Dermis lymphatic vessel endothelial cell (primary cell): ENCODE measurements around the gene PFKFB4. TPM values are rescaled to one million over a fixed set of nuclear protein-coding genes. Genes with fewer than 3 reads are reported as not detected.

Experiments
- total RNA-seq: library from RNA; depleted of rRNA; stranded (reverse); fragments of >200 nt; gene quantifications from 2 replicates; pipeline ENCODE4 v1.2.1, GENCODE V29; 2014

PFKFB4 gene
- total RNA-seq: 0.43 and 0.76 TPM in 2 replicates

GRCh38 chr3:48556796-48557626 is at the start of gene PFKFB4:
Gene PFKFB4 (minus strand): TSS chr3:48556803. CDS start chr3:48556777, 26 bp downstream.

GRCh38 chr3:48595075-48595525 is 38.5 kb upstream of the PFKFB4 start, which contains the start of gene COL7A1:
Gene COL7A1 (minus strand): TSS chr3:48595329. CDS start chr3:48595159, 170 bp downstream.

DNA sequence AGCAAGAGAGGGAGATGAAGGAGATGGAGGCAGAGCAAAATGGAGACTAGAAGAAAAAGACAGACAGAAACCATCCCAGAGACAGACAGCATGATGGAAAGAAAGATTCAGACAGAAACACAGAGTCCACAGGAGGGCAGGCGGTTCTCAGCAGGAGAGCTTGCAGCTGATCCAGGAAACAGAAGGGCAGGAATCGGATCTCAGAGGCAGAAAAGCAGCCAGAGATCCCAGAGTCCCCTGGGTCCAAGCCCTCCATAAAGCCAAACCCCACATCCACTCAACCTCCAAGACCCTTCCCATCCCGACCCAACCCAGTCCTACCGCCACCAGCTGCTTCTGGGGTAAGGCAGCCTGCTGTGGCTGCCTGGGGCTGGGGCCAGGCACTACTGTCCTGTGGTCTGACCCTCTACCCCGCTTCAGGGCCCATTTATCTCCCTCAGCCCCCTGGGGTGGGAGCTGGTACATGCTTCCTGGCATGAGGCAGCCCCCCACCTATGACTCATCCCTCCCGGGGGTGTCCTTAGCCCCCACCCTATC is 6.8 kb upstream of the PFKFB4 start, which contains the start of gene UCN2:
UCN2 (minus strand) TSS at position 400 of the 537 bp plus-strand sequence. CDS start 657 bp downstream, outside the sequence.

DNA sequence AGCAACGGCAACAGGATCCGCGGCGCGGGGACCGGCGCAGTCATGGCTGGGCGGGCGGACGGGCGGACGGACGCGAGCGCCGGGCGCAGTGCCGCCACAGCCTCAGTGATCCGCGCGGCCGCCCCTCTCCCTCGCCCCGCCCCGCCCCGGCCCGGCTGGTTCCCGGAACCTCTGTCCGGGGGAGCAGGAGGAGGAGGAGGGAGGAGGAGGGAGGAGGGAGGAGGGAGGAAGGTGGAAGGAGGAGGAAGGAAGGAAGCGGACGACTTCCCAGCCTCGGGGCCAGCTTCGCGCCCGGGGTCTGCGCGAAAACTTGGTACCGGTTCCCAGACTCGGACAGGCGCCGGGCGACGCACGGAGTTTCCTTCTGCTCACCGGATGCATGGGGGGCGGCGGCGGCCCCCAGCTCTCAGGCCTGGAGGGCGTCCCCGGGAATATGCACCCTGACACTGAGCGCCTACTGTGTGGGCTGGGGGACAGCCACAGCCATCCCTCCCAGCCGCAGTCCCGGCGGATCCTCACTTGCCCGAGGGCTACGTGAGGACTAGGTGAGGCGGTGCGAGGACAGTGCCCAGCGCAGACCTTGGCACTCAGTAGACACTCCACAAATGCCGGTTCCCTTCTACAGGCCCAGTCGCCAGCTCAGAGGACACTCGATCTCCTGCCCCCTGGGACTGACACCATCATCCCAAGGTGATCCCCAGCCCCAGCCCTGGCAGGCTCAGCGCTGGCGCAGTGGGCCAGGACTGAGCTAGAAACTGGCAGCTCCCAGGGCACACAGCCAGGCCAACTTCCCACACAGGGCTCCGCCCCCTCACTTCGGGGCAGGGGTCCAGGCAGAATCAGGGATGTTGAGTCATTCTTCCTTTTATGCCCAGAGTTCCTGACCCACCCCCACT is 52.3 kb downstream of the PFKFB4 start, which contains the start of gene SHISA5:
SHISA5 (minus strand) TSS at position 124 of the 896 bp plus-strand sequence; CDS start at position 44, 80 bp downstream.

Other genes with a start within 250 kb of the PFKFB4 start
- gene SPINK8, start 223.1 kb downstream of the PFKFB4 start, total RNA-seq: not detected in 2 replicates
- not detected in 2 replicates for gene FBXW12, start 184.6 kb downstream of the PFKFB4 start, total RNA-seq
- gene PLXNB1, start 126.7 kb downstream of the PFKFB4 start, total RNA-seq: 12.7 and 17.4 TPM in 2 replicates
- 8.5 and 10.5 TPM in 2 replicates for gene CCDC51, start 116.7 kb downstream of the PFKFB4 start, total RNA-seq
- 193 and 258 TPM in 2 replicates for gene TMA7, start 116.5 kb downstream of the PFKFB4 start, total RNA-seq
- 3.9 and 5.3 TPM in 2 replicates for gene ATRIP, start 110.1 kb downstream of the PFKFB4 start, total RNA-seq
- gene SHISA5, start 52.6 kb downstream of the PFKFB4 start, total RNA-seq: 54.3 and 62.4 TPM in 2 replicates
- gene UCN2, start 7.0 kb upstream of the PFKFB4 start, total RNA-seq: 0.09 and 0.11 TPM in 2 replicates
- gene COL7A1, start 38.5 kb upstream of the PFKFB4 start, total RNA-seq: 0.09 and 0.87 TPM in 2 replicates
- 246 and 249 TPM in 2 replicates for gene UQCRC1, start 52.8 kb upstream of the PFKFB4 start, total RNA-seq
- 0.09 TPM in 1 of 2 replicates, not detected in the other for gene TMEM89, start 65.0 kb upstream of the PFKFB4 start, total RNA-seq
- gene SLC26A6, start 78.7 kb upstream of the PFKFB4 start, total RNA-seq: 9.4 and 11.6 TPM in 2 replicates
- 0.09 and 0.22 TPM in 2 replicates for gene CELSR3, start 106.1 kb upstream of the PFKFB4 start, total RNA-seq
- 3.7 and 4.3 TPM in 2 replicates for gene NCKIPSD, start 129.1 kb upstream of the PFKFB4 start, total RNA-seq
- 33.8 and 47.6 TPM in 2 replicates for gene IP6K2, start 160.4 kb upstream of the PFKFB4 start, total RNA-seq